HCT116 (cell line): Measurements from ENCODE around the gene ZMYM2. TPM values are rescaled to one million over a fixed set of nuclear protein-coding genes. Genes with fewer than 3 reads are reported as not detected.

Source experiments
- ATAC-seq: fragments of 200-7000 bp; cut with Tn5 transposase; 2 replicates; pipeline ENCODE4 v1.9.1; 2020; ENCODE audit warnings: mild to moderate bottlenecking, moderate library complexity
- BruUV-seq: library from RNA; stranded (reverse); fragments of 400-500 nt; replicated peaks from 2 replicates; lab custom pipeline; 2021; lab: Mats Ljungman, UMichigan
- CTCF ChIA-PET: fragments of 300-600 bp; sonication (Branson Sonifier 250); formaldehyde crosslinking; loops from one replicate; lab custom pipeline; 2021; ENCODE audit warnings: antibody characterized with exemption; lab: Charles Lee
- POLR2A ChIA-PET: fragments of 300-600, 350-600 bp; sonication (Branson Sonifier 250); formaldehyde crosslinking; loops from one replicate; lab custom pipeline; 2021; ENCODE audit warnings: antibody characterized with exemption; lab: Charles Lee
- RAD21 ChIA-PET, 2 experiments: fragments of 300-600 bp; sonication (Branson Sonifier 250); formaldehyde crosslinking; loops; one replicate each; lab custom pipeline; 2023; ENCODE audit warnings: low total read pairs in 2 of 2; ENCODE audit not compliant: uncharacterized antibody in 2 of 2, unreplicated experiment in 2 of 2, low non-redundant PET in 1 of 2; lab: Charles Lee
- DNase-seq: peaks from one replicate; pipeline ENCODE4 v3.0.0-alpha.2; 2010; ENCODE audit warnings: low read depth, low spot score
- H2AFZ ChIP-seq: fragments of 200-600 bp; shearing (Covaris generic), sonication (generic); 2 replicates; pipeline ENCODE4 v1.6.1; 2017; ENCODE audit warnings: low read depth, mixed run types, mixed read lengths, antibody characterized with exemption, low read length; ENCODE audit not compliant: poor library complexity, severe bottlenecking
- H3K27ac ChIP-seq: 2 replicates; pipeline ENCODE4 v1.5.1; 2012; ENCODE audit warnings: low read depth, low read length
- H3K27me3 ChIP-seq: fragments of 200-600 bp; sonication (generic); 2 replicates; pipeline ENCODE4 v1.6.1; 2016; ENCODE audit warnings: mixed run types, low read length, mixed read lengths; ENCODE audit not compliant: insufficient read depth
- H3K36me3 ChIP-seq, 2 experiments: fragments of 200-500 bp in 1 of 2; fragments of 200-600 bp in 1 of 2; sonication (Bioruptor generic) in 1 of 2; sonication (generic) in 1 of 2; 2 replicates each; pipeline versions ENCODE4 v1.5.1 to v1.6.1; 2014 to 2016; ENCODE audit warnings: low read length in 2 of 2, inconsistent platforms in 1 of 2, mixed read lengths in 1 of 2, mixed run types in 1 of 2; ENCODE audit not compliant: insufficient read depth in 2 of 2, control insufficient read depth in 1 of 2
- H3K4me1 ChIP-seq, 2 experiments: fragments of 200-600 bp in 1 of 2; sonication (generic) in 1 of 2; 2 replicates each; pipeline versions ENCODE4 v1.5.1 to v1.6.1; 2012 to 2017; ENCODE audit warnings: low read length in 2 of 2, inconsistent platforms in 1 of 2, mild to moderate bottlenecking in 1 of 2, mixed read lengths in 1 of 2, mixed run types in 1 of 2, moderate library complexity in 1 of 2; ENCODE audit not compliant: insufficient read depth in 2 of 2, control insufficient read depth in 1 of 2
- H3K4me2 ChIP-seq: fragments of 200-600 bp; sonication (generic); 2 replicates; pipeline ENCODE4 v1.6.1; 2017; ENCODE audit warnings: mixed run types, low read length, mixed read lengths
- H3K4me3 ChIP-seq, 2 experiments: fragments of 200-600 bp in 1 of 2; sonication (generic) in 1 of 2; replicated peaks in 1 of 2; 2 replicates each; pipeline ENCODE4 v1.5.1; 2011 to 2016; ENCODE audit warnings: low read length in 2 of 2, control low read depth in 1 of 2, low read depth in 1 of 2, mild to moderate bottlenecking in 1 of 2, mixed read lengths in 1 of 2, mixed run types in 1 of 2
- H3K79me2 ChIP-seq: fragments of 200-600 bp; sonication (generic); 2 replicates; pipeline ENCODE4 v1.6.1; 2017; ENCODE audit warnings: mild to moderate bottlenecking, mixed run types, low read length, moderate library complexity, mixed read lengths; ENCODE audit not compliant: insufficient read depth
- H3K9ac ChIP-seq: fragments of 200-600 bp; sonication (generic); 2 replicates; pipeline ENCODE4 v1.6.1; 2016; ENCODE audit warnings: low read length, mixed read lengths
- H3K9me2 ChIP-seq: fragments of 200-600 bp; sonication (generic), shearing (Covaris generic); 2 replicates; pipeline ENCODE4 v1.6.1; 2017; ENCODE audit warnings: mixed run types, mild to moderate bottlenecking, moderate library complexity; ENCODE audit not compliant: insufficient read depth
- H3K9me3 ChIP-seq, 2 experiments: fragments of 200-500 bp in 1 of 2; fragments of 200-600 bp in 1 of 2; sonication (Bioruptor generic) in 1 of 2; sonication (generic) in 1 of 2; 2 replicates each; pipeline ENCODE4 v1.6.1; 2014 to 2017; ENCODE audit warnings: low read length in 2 of 2, mixed read lengths in 2 of 2, inconsistent platforms in 1 of 2, low read depth in 1 of 2, mild to moderate bottlenecking in 1 of 2, mixed run types in 1 of 2, moderate library complexity in 1 of 2; ENCODE audit not compliant: control insufficient read depth in 1 of 2, insufficient read depth in 1 of 2
- H4K20me1 ChIP-seq: fragments of 200-600 bp; sonication (generic), shearing (Covaris generic); 2 replicates; pipeline ENCODE4 v1.6.1; 2017; ENCODE audit warnings: mixed run types, mild to moderate bottlenecking, moderate library complexity; ENCODE audit not compliant: insufficient read depth
- ATF3 ChIP-seq: IDR thresholded peaks from 2 replicates; pipeline ENCODE4 v1.6.1; 2012
- EGR1 ChIP-seq: IDR thresholded peaks from 2 replicates; pipeline ENCODE4 v1.6.1; 2012; ENCODE audit warnings: low read depth
- ELF1 ChIP-seq: IDR thresholded peaks from 2 replicates; pipeline ENCODE4 v1.6.1; 2012; ENCODE audit warnings: low read depth, borderline replicate concordance
- EZH2 ChIP-seq: fragments of 200-600 bp; sonication (generic); IDR thresholded peaks from 2 replicates; pipeline ENCODE4 v1.6.1; 2017; ENCODE audit warnings: antibody characterized with exemption, mixed run types
- FOSL1 ChIP-seq: IDR thresholded peaks from 2 replicates; pipeline ENCODE4 v1.6.1; 2012; ENCODE audit warnings: low read depth
- JUND ChIP-seq: IDR thresholded peaks from 2 replicates; pipeline ENCODE4 v1.6.1; 2012
- SP1 ChIP-seq: IDR thresholded peaks from 2 replicates; pipeline ENCODE4 v1.6.1; 2012; ENCODE audit warnings: low read depth
- SRF ChIP-seq: IDR thresholded peaks from 2 replicates; pipeline ENCODE4 v1.6.1; 2012; ENCODE audit warnings: low read depth
- YY1 ChIP-seq: IDR thresholded peaks from 2 replicates; pipeline ENCODE4 v1.6.1; 2011; ENCODE audit warnings: low read length, low read depth, moderate library complexity, mild to moderate bottlenecking; ENCODE audit not compliant: insufficient replicate concordance; ENCODE audit errors: extremely low read depth
- ZFX ChIP-seq: fragments of 450-650 bp; IDR thresholded peaks from 2 replicates; pipeline ENCODE4 v1.6.1; 2017
- intact Hi-C: fragments of 100-400 bp; cut with micrococcal nuclease; formaldehyde crosslinking; loops from 2 replicates; pipeline ENCODE4 v1.10.0; 2022
- total RNA-seq: library from RNA; stranded (reverse); gene quantifications from one replicate; pipeline ENCODE4 v1.2.1, GENCODE V29; 2021; ENCODE audit not compliant: unreplicated experiment
- TF ChIP-seq, protein P1 (sequence below): IDR thresholded peaks from 2 replicates; pipeline ENCODE4 v1.6.1; 2011; ENCODE audit warnings: mild to moderate bottlenecking, low read length, moderate library complexity; ENCODE audit not compliant: insufficient replicate concordance; ENCODE audit errors: extremely low read depth
- TF ChIP-seq, protein P2 (sequence below), 3 experiments: fragments of 200-600 bp in 1 of 3; sonication (generic) in 1 of 3; IDR thresholded peaks in 2 of 3; conservative IDR thresholded peaks in 1 of 3; 2 replicates each; pipeline ENCODE4 v1.5.1; 2012 to 2017; ENCODE audit warnings: low read depth in 2 of 3, low read length in 2 of 3, antibody characterized with exemption in 1 of 3, borderline replicate concordance in 1 of 3, control low read depth in 1 of 3, mild to moderate bottlenecking in 1 of 3, mixed read lengths in 1 of 3, mixed run types in 1 of 3, moderate library complexity in 1 of 3; ENCODE audit not compliant: insufficient read depth in 1 of 3

The ZMYM2 gene
- total RNA-seq, 1 experiment from 2014 or later = 53.0 TPM

DNA sequence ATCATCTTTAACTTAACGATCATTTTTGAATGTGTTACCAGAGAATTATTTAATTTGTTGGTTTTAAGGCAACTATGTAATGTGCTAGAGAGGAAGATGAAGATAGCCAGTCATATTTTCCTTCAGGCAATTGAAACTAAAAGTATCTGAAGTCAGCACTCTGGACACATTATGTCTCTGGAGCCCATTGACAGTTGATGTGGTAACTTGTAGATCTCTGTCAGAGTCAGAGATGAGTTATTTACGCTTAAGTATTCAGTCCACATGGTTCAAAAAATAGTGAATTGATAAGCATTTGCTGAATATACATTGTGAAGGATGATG lies 2.1 kb downstream of the ZMYM2 start:
- intact Hi-C loops = loop anchor here (2.0 kb wide), 1 partner anchor 34 kb away; no protein-coding TSS in a partner anchor
- Histone ChIP-seq H3K9me3 (no peaks in the 10 kb centered on the region), H4K20me1 (peaks cover 12% of the 10 kb centered on the region; the same call in 1 of the 2 replicates), H3K9me2 (no peaks in the 10 kb centered on the region), H3K36me3 (peaks cover 15 to 21% of the 10 kb centered on the region in 2 experiments; a peak in 3 of 4 replicates), H3K79me2 (peaks cover 63% of the 10 kb centered on the region), H3K4me1 (peaks cover 10 to 16% of the 10 kb centered on the region in 2 experiments), H3K27me3 (no peaks in the 10 kb centered on the region), H3K4me3 (peak overlapping the region; percentile 0 to 89; a peak in 3 of 4 replicates), H3K9ac (0 out of 2 replicates have a peak overlapping the region, but pooled peaks have one; percentile 1), H2AFZ (no peak overlapping the region), H3K4me2 (peak overlapping the region; percentile 84), H3K27ac (no peak overlapping the region; the same call in 1 of the 2 replicates)
- no peak for ATAC-seq
- ChIA-PET POLR2A (interaction anchor here (0.5 to 0.6 kb wide), 2 partner anchors 21 to 299 kb away, joined by 3 read pairs; no protein-coding TSS in a partner anchor), CTCF (interaction anchor here (1.0 kb wide), 1 partner anchor 33 kb away, joined by 8 read pairs; no protein-coding TSS in a partner anchor), RAD21 (no interaction called here)
- TF ChIP-seq FOSL1 = no peak
- no peak for TF ChIP-seq SP1
- no peak for TF ChIP-seq YY1
- TF ChIP-seq, protein P1, sequence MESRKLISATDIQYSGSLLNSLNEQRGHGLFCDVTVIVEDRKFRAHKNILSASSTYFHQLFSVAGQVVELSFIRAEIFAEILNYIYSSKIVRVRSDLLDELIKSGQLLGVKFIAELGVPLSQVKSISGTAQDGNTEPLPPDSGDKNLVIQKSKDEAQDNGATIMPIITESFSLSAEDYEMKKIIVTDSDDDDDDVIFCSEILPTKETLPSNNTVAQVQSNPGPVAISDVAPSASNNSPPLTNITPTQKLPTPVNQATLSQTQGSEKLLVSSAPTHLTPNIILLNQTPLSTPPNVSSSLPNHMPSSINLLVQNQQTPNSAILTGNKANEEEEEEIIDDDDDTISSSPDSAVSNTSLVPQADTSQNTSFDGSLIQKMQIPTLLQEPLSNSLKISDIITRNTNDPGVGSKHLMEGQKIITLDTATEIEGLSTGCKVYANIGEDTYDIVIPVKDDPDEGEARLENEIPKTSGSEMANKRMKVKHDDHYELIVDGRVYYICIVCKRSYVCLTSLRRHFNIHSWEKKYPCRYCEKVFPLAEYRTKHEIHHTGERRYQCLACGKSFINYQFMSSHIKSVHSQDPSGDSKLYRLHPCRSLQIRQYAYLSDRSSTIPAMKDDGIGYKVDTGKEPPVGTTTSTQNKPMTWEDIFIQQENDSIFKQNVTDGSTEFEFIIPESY = no peak
- TF ChIP-seq ZFX = no peak
- no peak for TF ChIP-seq ELF1
- TF ChIP-seq, protein P2, sequence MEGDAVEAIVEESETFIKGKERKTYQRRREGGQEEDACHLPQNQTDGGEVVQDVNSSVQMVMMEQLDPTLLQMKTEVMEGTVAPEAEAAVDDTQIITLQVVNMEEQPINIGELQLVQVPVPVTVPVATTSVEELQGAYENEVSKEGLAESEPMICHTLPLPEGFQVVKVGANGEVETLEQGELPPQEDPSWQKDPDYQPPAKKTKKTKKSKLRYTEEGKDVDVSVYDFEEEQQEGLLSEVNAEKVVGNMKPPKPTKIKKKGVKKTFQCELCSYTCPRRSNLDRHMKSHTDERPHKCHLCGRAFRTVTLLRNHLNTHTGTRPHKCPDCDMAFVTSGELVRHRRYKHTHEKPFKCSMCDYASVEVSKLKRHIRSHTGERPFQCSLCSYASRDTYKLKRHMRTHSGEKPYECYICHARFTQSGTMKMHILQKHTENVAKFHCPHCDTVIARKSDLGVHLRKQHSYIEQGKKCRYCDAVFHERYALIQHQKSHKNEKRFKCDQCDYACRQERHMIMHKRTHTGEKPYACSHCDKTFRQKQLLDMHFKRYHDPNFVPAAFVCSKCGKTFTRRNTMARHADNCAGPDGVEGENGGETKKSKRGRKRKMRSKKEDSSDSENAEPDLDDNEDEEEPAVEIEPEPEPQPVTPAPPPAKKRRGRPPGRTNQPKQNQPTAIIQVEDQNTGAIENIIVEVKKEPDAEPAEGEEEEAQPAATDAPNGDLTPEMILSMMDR (IDR thresholded peaks at IDR 0.05 in 2 of 3, conservative IDR thresholded peaks at IDR 0.05 in 1 of 3; ENCODE audit: borderline replicate concordance in 1 of 3, insufficient read depth in 1 of 3, low read depth in 2 of 3, low read length in 2 of 3) = no peak
- no peak for TF ChIP-seq ATF3
- no peak for TF ChIP-seq EZH2
- TF ChIP-seq JUND = no peak
- no peak for TF ChIP-seq EGR1
- TF ChIP-seq SRF = no peak
- no peak for DNase-seq
- TSS peak; percentile 49 for BruUV-seq
